ENCODE results near the gene MEPE. TPM values are rescaled to one million over a fixed set of nuclear protein-coding genes. Genes with fewer than 3 reads are reported as not detected.

MEPE gene
- total and polyA plus RNA-seq, 8 donors = not detected

GRCh38 chr4:87838890-87839591, 6.3 kb downstream of the MEPE start:
- no peaks in the 10 kb centered on the region for H3K36me3 ChIP-seq
- H3K9me3 ChIP-seq = no peaks in the 10 kb centered on the region
- H3K27ac ChIP-seq = no peak overlapping the region
- H3K4me3 ChIP-seq = no peak overlapping the region
- TF ChIP-seq CTCF (IDR thresholded peaks at IDR 0.05) = peak; percentile 31 to 65 (median 54)
- ATAC-seq = peak in 3 of 4 donors; percentile 78 to 83 (median 83)
- 24 to 26% methylated on average over 7 of the region's 7 CpGs for WGBS, 2 donors
- FAIRE-seq = no peak
- DNase-seq = peak in 1 of 6 donors; percentile 22
- H3K4me1 ChIP-seq = no peaks in the 10 kb centered on the region
- intact Hi-C loops (cut with DNase I) = loop anchor here in 1 of 3 donors (10.0 kb wide), 1 partner anchor 154 kb away; no protein-coding TSS in a partner anchor
- H3K27me3 ChIP-seq = no peaks in the 10 kb centered on the region

- FAIRE-seq (peak; percentile 82), ATAC-seq (no peak), DNase-seq (no peak)
- H3K27me3 ChIP-seq = no peaks in the 10 kb centered on the region
- no peaks in the 10 kb centered on the region for H3K4me1 ChIP-seq
- intact Hi-C loops (cut with DNase I) = loop anchor here in 1 of 3 donors (10.0 kb wide), 1 partner anchor 155 kb away; no protein-coding TSS in a partner anchor
- H3K4me3 ChIP-seq = no peak overlapping the region
- no peak overlapping the region for H3K27ac ChIP-seq
- WGBS, 2 donors = 1 to 3% methylated on average over 1 of the region's 1 CpG
- no peaks in the 10 kb centered on the region for H3K36me3 ChIP-seq
- no peak for TF ChIP-seq CTCF (IDR thresholded peaks at IDR 0.05)
- no peaks in the 10 kb centered on the region for H3K9me3 ChIP-seq
Observed at GRCh38 chr4:87839592-87839946, 6.8 kb downstream of the MEPE start.

GRCh38 chr4:87840149-87840548, 7.4 kb downstream of the MEPE start:
- intact Hi-C loops (cut with DNase I) = loop anchor here in 1 of 3 donors (10.0 kb wide), 1 partner anchor 155 kb away; no protein-coding TSS in a partner anchor
- Histone ChIP-seq H3K9me3 (no peaks in the 10 kb centered on the region), H3K27me3 (no peaks in the 10 kb centered on the region), H3K4me3 (no peak overlapping the region), H3K4me1 (no peaks in the 10 kb centered on the region), H3K36me3 (no peaks in the 10 kb centered on the region), H3K27ac (no peak overlapping the region)
- FAIRE-seq (no peak), DNase-seq (no peak), ATAC-seq (no peak)
- 79 to 83% methylated on average over 3 of the region's 3 CpGs for WGBS, 2 donors
- TF ChIP-seq CTCF (IDR thresholded peaks at IDR 0.05) = no peak

GRCh38 chr4:87843936-87844335, 11.2 kb downstream of the MEPE start:
- intact Hi-C loops (cut with DNase I) = loop anchor here in 1 of 3 donors (10.0 kb wide), 1 partner anchor 159 kb away; no protein-coding TSS in a partner anchor
- no peak for FAIRE-seq

More at GRCh38 chr4:87843936-87844335, 11.2 kb downstream of the MEPE start:
- 69 to 72% methylated on average over 3 of the region's 3 CpGs for WGBS, 2 donors
- Histone ChIP-seq H3K4me1 (peaks cover 0 to 9% (median 0%) of the 10 kb centered on the region in 3 donors), H3K4me3 (no peak overlapping the region), H3K27me3 (no peaks in the 10 kb centered on the region), H3K36me3 (no peaks in the 10 kb centered on the region), H3K9me3 (no peaks in the 10 kb centered on the region), H3K27ac (no peak overlapping the region)
- DNase-seq = no peak
- peak in 3 of 4 donors; percentile 75 to 87 (median 82) for ATAC-seq
- no peak for TF ChIP-seq CTCF (IDR thresholded peaks at IDR 0.05)
